ENCODE data around the gene SLC38A4.

DNA sequence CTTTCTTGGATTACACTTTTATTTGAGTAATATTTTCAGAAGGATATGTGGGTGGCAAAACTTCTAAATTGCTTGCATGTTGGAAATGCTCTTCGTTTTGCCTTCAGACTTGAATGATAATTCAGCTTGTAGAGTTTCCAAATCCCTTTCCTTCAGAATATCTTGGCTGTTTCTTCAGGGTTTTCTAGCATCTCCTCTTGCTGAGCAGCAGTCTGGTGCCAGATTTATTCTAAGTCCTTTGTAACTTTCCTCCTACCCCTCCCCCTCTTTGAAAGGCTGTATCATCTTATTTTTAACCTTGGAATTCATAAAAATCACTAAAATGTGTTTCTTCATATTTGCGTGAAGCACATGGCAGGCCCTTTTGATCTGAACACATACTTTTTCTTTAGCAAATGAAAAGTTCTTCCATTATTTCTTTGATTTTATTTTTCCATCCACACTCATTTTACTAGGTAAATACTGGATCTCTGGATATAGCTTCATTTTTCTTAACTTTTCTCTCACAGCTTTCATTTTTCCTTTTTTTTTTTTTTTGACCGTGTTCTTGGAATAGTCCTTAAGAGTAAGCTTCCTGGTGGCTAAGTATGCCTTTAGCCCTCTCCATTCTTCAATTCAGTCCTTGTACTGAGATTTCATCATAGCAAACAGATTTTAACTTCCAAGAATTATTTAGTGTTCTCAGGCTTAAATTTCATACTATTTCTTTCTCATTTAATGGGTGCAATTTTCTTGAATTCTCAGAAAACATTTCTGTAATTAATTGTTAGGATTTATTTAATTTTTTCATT lies 102.0 kb downstream of the SLC38A4 start:
- TF ChIP-seq EZH2phosphoT487 (IDR thresholded peaks at IDR 0.05; ENCODE audit: borderline replicate concordance, low read depth) = no peak
- TF ChIP-seq, protein P1, sequence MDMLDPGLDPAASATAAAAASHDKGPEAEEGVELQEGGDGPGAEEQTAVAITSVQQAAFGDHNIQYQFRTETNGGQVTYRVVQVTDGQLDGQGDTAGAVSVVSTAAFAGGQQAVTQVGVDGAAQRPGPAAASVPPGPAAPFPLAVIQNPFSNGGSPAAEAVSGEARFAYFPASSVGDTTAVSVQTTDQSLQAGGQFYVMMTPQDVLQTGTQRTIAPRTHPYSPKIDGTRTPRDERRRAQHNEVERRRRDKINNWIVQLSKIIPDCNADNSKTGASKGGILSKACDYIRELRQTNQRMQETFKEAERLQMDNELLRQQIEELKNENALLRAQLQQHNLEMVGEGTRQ (IDR thresholded peaks at IDR 0.05; ENCODE audit: borderline replicate concordance, low read depth, low read length) = no peak
- TF ChIP-seq, protein P2, sequence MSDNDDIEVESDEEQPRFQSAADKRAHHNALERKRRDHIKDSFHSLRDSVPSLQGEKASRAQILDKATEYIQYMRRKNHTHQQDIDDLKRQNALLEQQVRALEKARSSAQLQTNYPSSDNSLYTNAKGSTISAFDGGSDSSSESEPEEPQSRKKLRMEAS (IDR thresholded peaks at IDR 0.05; ENCODE audit: low read depth) = no peak
- no peak for TF ChIP-seq RAD21 (IDR thresholded peaks at IDR 0.05; ENCODE audit: low read length)
- TF ChIP-seq, protein P3, sequence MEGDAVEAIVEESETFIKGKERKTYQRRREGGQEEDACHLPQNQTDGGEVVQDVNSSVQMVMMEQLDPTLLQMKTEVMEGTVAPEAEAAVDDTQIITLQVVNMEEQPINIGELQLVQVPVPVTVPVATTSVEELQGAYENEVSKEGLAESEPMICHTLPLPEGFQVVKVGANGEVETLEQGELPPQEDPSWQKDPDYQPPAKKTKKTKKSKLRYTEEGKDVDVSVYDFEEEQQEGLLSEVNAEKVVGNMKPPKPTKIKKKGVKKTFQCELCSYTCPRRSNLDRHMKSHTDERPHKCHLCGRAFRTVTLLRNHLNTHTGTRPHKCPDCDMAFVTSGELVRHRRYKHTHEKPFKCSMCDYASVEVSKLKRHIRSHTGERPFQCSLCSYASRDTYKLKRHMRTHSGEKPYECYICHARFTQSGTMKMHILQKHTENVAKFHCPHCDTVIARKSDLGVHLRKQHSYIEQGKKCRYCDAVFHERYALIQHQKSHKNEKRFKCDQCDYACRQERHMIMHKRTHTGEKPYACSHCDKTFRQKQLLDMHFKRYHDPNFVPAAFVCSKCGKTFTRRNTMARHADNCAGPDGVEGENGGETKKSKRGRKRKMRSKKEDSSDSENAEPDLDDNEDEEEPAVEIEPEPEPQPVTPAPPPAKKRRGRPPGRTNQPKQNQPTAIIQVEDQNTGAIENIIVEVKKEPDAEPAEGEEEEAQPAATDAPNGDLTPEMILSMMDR (IDR thresholded peaks at IDR 0.05) = no peak
- TF ChIP-seq FOXM1 (IDR thresholded peaks at IDR 0.05; ENCODE audit: low read depth) = no peak
- TF ChIP-seq, protein P4, sequence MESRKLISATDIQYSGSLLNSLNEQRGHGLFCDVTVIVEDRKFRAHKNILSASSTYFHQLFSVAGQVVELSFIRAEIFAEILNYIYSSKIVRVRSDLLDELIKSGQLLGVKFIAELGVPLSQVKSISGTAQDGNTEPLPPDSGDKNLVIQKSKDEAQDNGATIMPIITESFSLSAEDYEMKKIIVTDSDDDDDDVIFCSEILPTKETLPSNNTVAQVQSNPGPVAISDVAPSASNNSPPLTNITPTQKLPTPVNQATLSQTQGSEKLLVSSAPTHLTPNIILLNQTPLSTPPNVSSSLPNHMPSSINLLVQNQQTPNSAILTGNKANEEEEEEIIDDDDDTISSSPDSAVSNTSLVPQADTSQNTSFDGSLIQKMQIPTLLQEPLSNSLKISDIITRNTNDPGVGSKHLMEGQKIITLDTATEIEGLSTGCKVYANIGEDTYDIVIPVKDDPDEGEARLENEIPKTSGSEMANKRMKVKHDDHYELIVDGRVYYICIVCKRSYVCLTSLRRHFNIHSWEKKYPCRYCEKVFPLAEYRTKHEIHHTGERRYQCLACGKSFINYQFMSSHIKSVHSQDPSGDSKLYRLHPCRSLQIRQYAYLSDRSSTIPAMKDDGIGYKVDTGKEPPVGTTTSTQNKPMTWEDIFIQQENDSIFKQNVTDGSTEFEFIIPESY (IDR thresholded peaks at IDR 0.05; ENCODE audit: borderline replicate concordance, low read depth) = no peak
- TF ChIP-seq EP300 (IDR thresholded peaks at IDR 0.05; ENCODE audit: borderline replicate concordance in 1 of 2, low read depth in 1 of 2, low read length in 1 of 2) = no peak
- no peak for TF ChIP-seq RFX5 (IDR thresholded peaks at IDR 0.05; ENCODE audit: low read length)
- no peak for TF ChIP-seq TAF1 (IDR thresholded peaks at IDR 0.05; ENCODE audit: borderline replicate concordance, low read depth, low read length)
- TF ChIP-seq, protein P5, sequence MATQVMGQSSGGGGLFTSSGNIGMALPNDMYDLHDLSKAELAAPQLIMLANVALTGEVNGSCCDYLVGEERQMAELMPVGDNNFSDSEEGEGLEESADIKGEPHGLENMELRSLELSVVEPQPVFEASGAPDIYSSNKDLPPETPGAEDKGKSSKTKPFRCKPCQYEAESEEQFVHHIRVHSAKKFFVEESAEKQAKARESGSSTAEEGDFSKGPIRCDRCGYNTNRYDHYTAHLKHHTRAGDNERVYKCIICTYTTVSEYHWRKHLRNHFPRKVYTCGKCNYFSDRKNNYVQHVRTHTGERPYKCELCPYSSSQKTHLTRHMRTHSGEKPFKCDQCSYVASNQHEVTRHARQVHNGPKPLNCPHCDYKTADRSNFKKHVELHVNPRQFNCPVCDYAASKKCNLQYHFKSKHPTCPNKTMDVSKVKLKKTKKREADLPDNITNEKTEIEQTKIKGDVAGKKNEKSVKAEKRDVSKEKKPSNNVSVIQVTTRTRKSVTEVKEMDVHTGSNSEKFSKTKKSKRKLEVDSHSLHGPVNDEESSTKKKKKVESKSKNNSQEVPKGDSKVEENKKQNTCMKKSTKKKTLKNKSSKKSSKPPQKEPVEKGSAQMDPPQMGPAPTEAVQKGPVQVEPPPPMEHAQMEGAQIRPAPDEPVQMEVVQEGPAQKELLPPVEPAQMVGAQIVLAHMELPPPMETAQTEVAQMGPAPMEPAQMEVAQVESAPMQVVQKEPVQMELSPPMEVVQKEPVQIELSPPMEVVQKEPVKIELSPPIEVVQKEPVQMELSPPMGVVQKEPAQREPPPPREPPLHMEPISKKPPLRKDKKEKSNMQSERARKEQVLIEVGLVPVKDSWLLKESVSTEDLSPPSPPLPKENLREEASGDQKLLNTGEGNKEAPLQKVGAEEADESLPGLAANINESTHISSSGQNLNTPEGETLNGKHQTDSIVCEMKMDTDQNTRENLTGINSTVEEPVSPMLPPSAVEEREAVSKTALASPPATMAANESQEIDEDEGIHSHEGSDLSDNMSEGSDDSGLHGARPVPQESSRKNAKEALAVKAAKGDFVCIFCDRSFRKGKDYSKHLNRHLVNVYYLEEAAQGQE (IDR thresholded peaks at IDR 0.05; ENCODE audit: low read depth, low read length) = no peak
- TF ChIP-seq ELF1 (IDR thresholded peaks at IDR 0.05) = no peak

Measured in SK-N-SH (cell line).